ENCODE results near the gene MGA. TPM values are rescaled to one million over a fixed set of nuclear protein-coding genes. Genes with fewer than 3 reads are reported as not detected.

The MGA gene
- total RNA-seq, 3 donors from 2014 or later (not counting 1 experiment from before 2014, with no cell fraction given): 54.9 to 75.0 (median 71.3) TPM

GRCh38 chr15:41774882-41775417 is 114.7 kb downstream of the MGA start:
- Histone ChIP-seq H3K4me3 (ENCODE audit: low read length) (peak overlapping the region; percentile 89), H3K27ac (ENCODE audit: low read length) (peak overlapping the region; percentile 82), H3K27me3 (ENCODE audit: control insufficient read depth, insufficient read depth, low read length) (no peaks in the 10 kb centered on the region), H3K9me3 (ENCODE audit: control insufficient read depth, insufficient read depth, low read length) (no peaks in the 10 kb centered on the region), H3K4me1 (ENCODE audit: control insufficient read depth, insufficient read depth, low read length) (peaks cover 23% of the 10 kb centered on the region), H3K36me3 (ENCODE audit: control insufficient read depth, insufficient read depth, low read length) (no peaks in the 10 kb centered on the region)
- Mint-ChIP-seq H3K36me3 (no peaks in the 10 kb centered on the region), H3K9me3 (no peaks in the 10 kb centered on the region), H3K4me1 (peaks cover 66 to 70% of the 10 kb centered on the region in 2 donors), H3K27me3 (ENCODE audit: low read depth in 2 of 2) (no peaks in the 10 kb centered on the region), H3K27ac (peak overlapping the region; percentile 93 to 94), H3K4me3 (peak overlapping the region; percentile 97)
- DNase-seq (no peak), ATAC-seq (no peak)
- no peak for TF ChIP-seq CTCF (IDR thresholded peaks at IDR 0.05)
- WGBS (ENCODE audit: insufficient coverage): 15% methylated on average over 18 of the region's 19 CpGs
- intact Hi-C loops (cut with micrococcal nuclease): loop anchor here (1.0 to 5.0 kb wide), 8 partner anchors 53 to 1208 kb away; partner anchors contain the start of genes CCDC32, EHD4, JMJD7 and MGA

GRCh38 chr15:41775651-41776050 is 115.4 kb downstream of the MGA start:
- Mint-ChIP-seq H3K9me3 (no peaks in the 10 kb centered on the region), H3K27me3 (ENCODE audit: low read depth in 2 of 2) (no peaks in the 10 kb centered on the region), H3K4me1 (peaks cover 73 to 77% of the 10 kb centered on the region in 2 donors), H3K27ac (peak overlapping the region in 1 of 2 donors; percentile 93), H3K4me3 (peak overlapping the region; percentile 97), H3K36me3 (no peaks in the 10 kb centered on the region)
- Histone ChIP-seq H3K4me1 (ENCODE audit: control insufficient read depth, insufficient read depth, low read length) (peaks cover 23% of the 10 kb centered on the region), H3K27me3 (ENCODE audit: control insufficient read depth, insufficient read depth, low read length) (no peaks in the 10 kb centered on the region), H3K36me3 (ENCODE audit: control insufficient read depth, insufficient read depth, low read length) (no peaks in the 10 kb centered on the region), H3K4me3 (ENCODE audit: low read length) (peak overlapping the region; percentile 89), H3K9me3 (ENCODE audit: control insufficient read depth, insufficient read depth, low read length) (no peaks in the 10 kb centered on the region), H3K27ac (ENCODE audit: low read length) (no peak overlapping the region)
- 75% methylated on average over 2 of the region's 2 CpGs for WGBS (ENCODE audit: insufficient coverage)
- no peak for TF ChIP-seq CTCF (IDR thresholded peaks at IDR 0.05)
- DNase-seq: peak in 1 of 2 donors; percentile 11
- intact Hi-C loops (cut with micrococcal nuclease): no loop called here
- no peak for ATAC-seq

GRCh38 chr15:41777421-41777973 is 117.3 kb downstream of the MGA start:
- Mint-ChIP-seq H3K27ac (peak overlapping the region; percentile 52 to 71), H3K4me1 (peaks cover 77 to 87% of the 10 kb centered on the region in 2 donors), H3K4me3 (no peak overlapping the region), H3K36me3 (no peaks in the 10 kb centered on the region), H3K27me3 (ENCODE audit: low read depth in 2 of 2) (no peaks in the 10 kb centered on the region), H3K9me3 (no peaks in the 10 kb centered on the region)
- Histone ChIP-seq H3K9me3 (ENCODE audit: control insufficient read depth, insufficient read depth, low read length) (no peaks in the 10 kb centered on the region), H3K27me3 (ENCODE audit: control insufficient read depth, insufficient read depth, low read length) (no peaks in the 10 kb centered on the region), H3K27ac (ENCODE audit: low read length) (no peak overlapping the region), H3K36me3 (ENCODE audit: control insufficient read depth, insufficient read depth, low read length) (no peaks in the 10 kb centered on the region), H3K4me3 (ENCODE audit: low read length) (no peak overlapping the region), H3K4me1 (ENCODE audit: control insufficient read depth, insufficient read depth, low read length) (peaks cover 24% of the 10 kb centered on the region)
- ATAC-seq (no peak), DNase-seq (no peak)
- no peak for TF ChIP-seq CTCF (IDR thresholded peaks at IDR 0.05)
- intact Hi-C loops (cut with micrococcal nuclease): no loop called here
- WGBS (ENCODE audit: insufficient coverage): 100% methylated on average over 1 of the region's 1 CpG

All from natural killer cell (primary cell).